H1 (cell line): ENCODE measurements around the gene CELF1. TPM values are rescaled to one million over a fixed set of nuclear protein-coding genes. Genes with fewer than 3 reads are reported as not detected.

Experiments
- CTCF ChIA-PET: fragments of 300-600 bp; sonication (Branson Sonifier 250); formaldehyde crosslinking; loops from one replicate; lab custom pipeline; 2021; ENCODE audit not compliant: partially characterized antibody; lab: Charles Lee
- POLR2A ChIA-PET: fragments of 300-600 bp; sonication (Branson Sonifier 250); formaldehyde crosslinking; loops from one replicate; lab custom pipeline; 2021; ENCODE audit warnings: inconsistent platforms; ENCODE audit not compliant: partially characterized antibody; lab: Charles Lee
- DNase-seq, 2 experiments: peaks; one replicate each; pipeline versions ENCODE4 v3.0.0 to v3.0.0-alpha.2; 2010 to 2022; ENCODE audit warnings: low spot score in 2 of 2, low read depth in 1 of 2, mixed read lengths in 1 of 2
- FAIRE-seq: peaks from 2 replicates; lab custom pipeline; 2011; peaks lifted over from hg19 to GRCh38; lab: Jason Lieb, UNC
- H2AFZ ChIP-seq: 2 replicates; pipeline ENCODE4 v1.8.1; 2012; ENCODE audit warnings: low read length, inconsistent platforms
- H2AK5ac ChIP-seq: 2 replicates; pipeline ENCODE4 v1.6.1; 2013; ENCODE audit warnings: low read depth, low read length
- H2BK120ac ChIP-seq: replicated peaks from 2 replicates; pipeline ENCODE3; 2013; ENCODE audit warnings: low read depth, low read length, inconsistent platforms
- H2BK12ac ChIP-seq: 2 replicates; pipeline ENCODE4 v1.6.1; 2013; ENCODE audit warnings: low read depth, low read length
- H2BK15ac ChIP-seq: 2 replicates; pipeline ENCODE4 v1.6.1; 2013; ENCODE audit warnings: low read length
- H2BK20ac ChIP-seq: 2 replicates; pipeline ENCODE4 v1.6.1; 2013; ENCODE audit warnings: low read length
- H2BK5ac ChIP-seq: 2 replicates; pipeline ENCODE4 v1.6.1; 2013; ENCODE audit warnings: low read depth, low read length
- H3K14ac ChIP-seq: 2 replicates; pipeline ENCODE4 v1.6.1; 2013; ENCODE audit warnings: inconsistent platforms; ENCODE audit not compliant: insufficient read length
- H3K18ac ChIP-seq: 2 replicates; pipeline ENCODE4 v1.6.1; 2013; ENCODE audit warnings: low read length; ENCODE audit errors: extremely low read depth
- H3K23ac ChIP-seq: 2 replicates; pipeline ENCODE4 v1.6.1; 2013; ENCODE audit warnings: inconsistent platforms; ENCODE audit not compliant: insufficient read length
- H3K23me2 ChIP-seq: 2 replicates; pipeline ENCODE4 v1.6.1; 2013; ENCODE audit warnings: low read depth, low read length
- H3K27ac ChIP-seq: 2 replicates; pipeline ENCODE4 v1.6.1; 2011; ENCODE audit warnings: low read depth, low read length, inconsistent platforms
- H3K27me3 ChIP-seq, 4 experiments: replicated peaks in 1 of 4; 1 replicate in 1 of 4; 2 replicates in 3 of 4; pipeline versions ENCODE4 v1.6.1 to v1.8.1; 2011 to 2013; ENCODE audit warnings: low read length in 3 of 4, mild to moderate bottlenecking in 3 of 4, inconsistent platforms in 2 of 4, mixed read lengths in 2 of 4, moderate library complexity in 1 of 4; ENCODE audit not compliant: control insufficient read depth in 3 of 4, insufficient read depth in 3 of 4; ENCODE audit errors: extremely low read depth in 1 of 4
- H3K36me3 ChIP-seq, 4 experiments: 2 replicates each; pipeline versions ENCODE4 v1.6.1 to v1.8.1; 2011 to 2013; ENCODE audit warnings: mild to moderate bottlenecking in 4 of 4, low read length in 3 of 4, moderate library complexity in 2 of 4, control low read depth in 1 of 4, inconsistent platforms in 1 of 4; ENCODE audit not compliant: insufficient read depth in 4 of 4, control insufficient read depth in 2 of 4
- H3K4ac ChIP-seq: replicated peaks from 2 replicates; pipeline ENCODE3; 2013; ENCODE audit warnings: low read length, low read depth, mixed read lengths, inconsistent platforms; ENCODE audit not compliant: insufficient read length
- H3K4me1 ChIP-seq, 4 experiments: replicated peaks in 1 of 4; 1 replicate in 1 of 4; 2 replicates in 3 of 4; pipeline versions ENCODE4 v1.6.1 to v1.8.1; 2011 to 2013; ENCODE audit warnings: low read length in 3 of 4, inconsistent platforms in 2 of 4, mixed read lengths in 1 of 4; ENCODE audit not compliant: insufficient read depth in 4 of 4, control insufficient read depth in 3 of 4
- H3K4me2 ChIP-seq, 2 experiments: 2 replicates each; pipeline versions ENCODE4 v1.6.1 to v1.8.1; 2011 to 2013; ENCODE audit warnings: low read depth in 2 of 2, low read length in 2 of 2, control low read depth in 1 of 2, inconsistent platforms in 1 of 2, mild to moderate bottlenecking in 1 of 2; ENCODE audit not compliant: insufficient read depth in 1 of 2
- H3K4me3 ChIP-seq, 4 experiments: fragments of 200-600, 300-600 bp in 1 of 4; sonication (generic), shearing (Covaris generic), sonication (Bioruptor Twin) in 1 of 4; 2 replicates each; pipeline versions ENCODE4 v1.5.1 to v1.8.1; 2011 to 2016; ENCODE audit warnings: low read length in 4 of 4, low read depth in 3 of 4, control low read depth in 2 of 4, inconsistent platforms in 2 of 4, mild to moderate bottlenecking in 2 of 4, mixed read lengths in 1 of 4, moderate library complexity in 1 of 4; ENCODE audit not compliant: insufficient read depth in 2 of 4; ENCODE audit errors: extremely low read depth in 1 of 4
- H3K56ac ChIP-seq: replicated peaks from 2 replicates; pipeline ENCODE3; 2013; ENCODE audit warnings: low read depth, mild to moderate bottlenecking, mixed read lengths, low read length, inconsistent platforms; ENCODE audit not compliant: insufficient read length
- H3K79me1 ChIP-seq: 2 replicates; pipeline ENCODE4 v1.6.1; 2013; ENCODE audit warnings: low read depth, low read length, control low read depth
- H3K79me2 ChIP-seq, 2 experiments: 2 replicates each; pipeline versions ENCODE4 v1.6.1 to v1.8.1; 2012 to 2013; ENCODE audit warnings: low read length in 2 of 2, mild to moderate bottlenecking in 2 of 2, inconsistent platforms in 1 of 2; ENCODE audit not compliant: insufficient read depth in 2 of 2, control insufficient read depth in 1 of 2
- H3K9ac ChIP-seq, 4 experiments: replicated peaks in 1 of 4; 1 replicate in 1 of 4; 2 replicates in 3 of 4; pipeline versions ENCODE4 v1.6.1 to v1.8.1; 2011 to 2013; ENCODE audit warnings: low read depth in 3 of 4, low read length in 3 of 4, control low read depth in 2 of 4, mild to moderate bottlenecking in 2 of 4, moderate library complexity in 2 of 4, inconsistent platforms in 1 of 4; ENCODE audit errors: extremely low read depth in 1 of 4
- H3K9me3 ChIP-seq, 2 experiments: 2 replicates each; pipeline versions ENCODE4 v1.6.1 to v1.8.1; 2012 to 2013; ENCODE audit warnings: mild to moderate bottlenecking in 2 of 2, moderate library complexity in 2 of 2, control low read depth in 1 of 2, inconsistent platforms in 1 of 2, low read depth in 1 of 2, low read length in 1 of 2, mixed read lengths in 1 of 2; ENCODE audit not compliant: insufficient read depth in 2 of 2
- H4K20me1 ChIP-seq, 2 experiments: replicated peaks in 1 of 2; 2 replicates each; pipeline versions ENCODE3 to v1.8.1; 2011 to 2013; ENCODE audit warnings: inconsistent platforms in 2 of 2, low read length in 2 of 2, mild to moderate bottlenecking in 1 of 2; ENCODE audit not compliant: insufficient read depth in 2 of 2, control insufficient read depth in 1 of 2
- H4K5ac ChIP-seq: 2 replicates; pipeline ENCODE4 v1.6.1; 2013; ENCODE audit warnings: low read length, low read depth, mixed read lengths, inconsistent platforms; ENCODE audit not compliant: insufficient read length
- H4K8ac ChIP-seq: 2 replicates; pipeline ENCODE4 v1.8.0; 2013; ENCODE audit warnings: mild to moderate bottlenecking, moderate library complexity, low read length, inconsistent platforms; ENCODE audit not compliant: insufficient read depth; ENCODE audit errors: extremely low read depth
- H4K91ac ChIP-seq: replicated peaks from 2 replicates; pipeline ENCODE3; 2013; ENCODE audit warnings: low read length, mixed read lengths, inconsistent platforms; ENCODE audit not compliant: insufficient read length
- CEBPB ChIP-seq: IDR thresholded peaks from 2 replicates; pipeline ENCODE4 v1.6.1; 2012; ENCODE audit warnings: low read depth, low read length
- CHD1 ChIP-seq: IDR thresholded peaks from 2 replicates; pipeline ENCODE4 v1.6.1; 2012; ENCODE audit warnings: low read depth, low read length, improper control_type of control experiment
- CHD2 ChIP-seq: IDR thresholded peaks from 2 replicates; pipeline ENCODE4 v1.6.1; 2012; ENCODE audit warnings: low read length, improper control_type of control experiment
- CREB1 ChIP-seq: IDR thresholded peaks from 2 replicates; pipeline ENCODE4 v1.6.1; 2012; ENCODE audit warnings: inconsistent platforms
- CTBP2 ChIP-seq: IDR thresholded peaks from 2 replicates; pipeline ENCODE4 v1.7.0; 2011; ENCODE audit warnings: borderline replicate concordance, mild to moderate bottlenecking, moderate library complexity, mixed read lengths, low read length; ENCODE audit not compliant: insufficient read depth, insufficient read length
- EGR1 ChIP-seq: IDR thresholded peaks from 2 replicates; pipeline ENCODE4 v1.6.1; 2011; ENCODE audit warnings: low read depth, low read length, borderline replicate concordance
- EZH2 ChIP-seq: fragments of 200-600 bp; sonication (generic); IDR thresholded peaks from 2 replicates; pipeline ENCODE4 v1.7.1; 2012; ENCODE audit warnings: low read depth, mild to moderate bottlenecking, moderate library complexity, low read length, inconsistent platforms; ENCODE audit not compliant: severe bottlenecking
- FOSL1 ChIP-seq: IDR thresholded peaks from 2 replicates; pipeline ENCODE4 v1.6.1; 2011; ENCODE audit warnings: mild to moderate bottlenecking, low read depth, low read length, moderate library complexity; ENCODE audit not compliant: insufficient read depth
- GTF2F1 ChIP-seq: IDR thresholded peaks from 2 replicates; pipeline ENCODE4 v1.6.1; 2012; ENCODE audit warnings: low read depth, low read length, improper control_type of control experiment, borderline replicate concordance
- POU5F1 ChIP-seq: IDR thresholded peaks from 2 replicates; pipeline ENCODE4 v1.6.1; 2011; ENCODE audit warnings: low read depth, mild to moderate bottlenecking, low read length, moderate library complexity
- RBBP5 ChIP-seq: IDR thresholded peaks from 2 replicates; pipeline ENCODE4 v1.7.1; 2012; ENCODE audit warnings: low read depth, mild to moderate bottlenecking, inconsistent platforms, low read length, moderate library complexity, borderline replicate concordance
- SIN3A ChIP-seq, 2 experiments: IDR thresholded peaks in 1 of 2; conservative IDR thresholded peaks in 1 of 2; 2 replicates each; pipeline ENCODE4 v1.6.1; 2011 to 2012; ENCODE audit warnings: low read length in 2 of 2, improper control_type of control experiment in 1 of 2, low read depth in 1 of 2, mild to moderate bottlenecking in 1 of 2
- SP4 ChIP-seq: IDR thresholded peaks from 2 replicates; pipeline ENCODE4 v1.6.1; 2012; ENCODE audit warnings: low read length, inconsistent platforms
- YY1 ChIP-seq: IDR thresholded peaks from 2 replicates; pipeline ENCODE4 v1.6.1; 2011; ENCODE audit warnings: low read depth, mild to moderate bottlenecking, low read length
- WGBS, 2 experiments: shearing (Covaris generic) in 1 of 2; methylation state at CpG; one replicate each; pipeline versions ENCODE4 v1.1.6 to v1.1.7; 2013 to 2015; ENCODE audit warnings: low lambda C conversion rate in 2 of 2, mixed read lengths in 2 of 2, inconsistent platforms in 1 of 2, low coverage in 1 of 2, missing lambda C conversion rate in 1 of 2; ENCODE audit not compliant: insufficient replicate concordance in 2 of 2, insufficient coverage in 1 of 2, insufficient read length in 1 of 2; ENCODE audit errors: extremely low coverage in 1 of 2, missing lambda C conversion rate in 1 of 2; 5-methylcytosine and 5-hydroxymethylcytosine counted together
- polyA plus RNA-seq, 7 experiments: library from polyadenylated mRNA; depleted of rRNA in 3 of 7; stranded (reverse) in 5 of 7; unstranded in 2 of 7; fragments of >200 nt in 5 of 7; fragments of 200-250 nt in 2 of 7; gene quantifications; 1 replicate in 5 of 7; 2 replicates in 1 of 7; 4 replicates in 1 of 7; pipeline versions ENCODE4 v1.2.1 to v1.2.3, GENCODE V29; 2011 to 2013; ENCODE audit warnings: missing spikeins in 2 of 7, mixed read lengths in 2 of 7
- total RNA-seq: library from RNA; stranded (reverse); fragmentation: NEBNext Ultra II Directional; extraction: Animal tissue kit (Norgen Biotek cat#: 25700); gene quantifications from 2 replicates; pipeline ENCODE4 v1.2.1, GENCODE V29; 2021

The CELF1 gene
- total and polyA plus RNA-seq, 2 of the 8 experiments (the other 6 are each of a cell fraction or from before 2014, with no cell fraction given) = 131 to 197 TPM

GRCh38 chr11:47541070-47541469 is 11.9 kb downstream of the CELF1 start:
- Histone ChIP-seq H3K79me2 (peaks cover 62 to 99% of the 10 kb centered on the region in 2 experiments), H4K5ac (no peak overlapping the region)
- TF ChIP-seq CREB1 (no peak), SP4 (no peak), EZH2 (no peak), SIN3A (conservative IDR thresholded peaks at IDR 0.05 in 1 of 2, IDR thresholded peaks at IDR 0.05 in 1 of 2; ENCODE audit: low read depth in 1 of 2, low read length in 2 of 2) (no peak), EGR1 (no peak), YY1 (no peak), POU5F1 (no peak), RBBP5 (no peak), CTBP2 (no peak), FOSL1 (no peak), CHD2 (no peak), CHD1 (no peak), GTF2F1 (no peak), CEBPB (no peak)
- TF ChIP-seq, all 59 proteins: peak for 0
- Histone ChIP-seq H3K56ac (no peak overlapping the region), H2BK120ac (no peak overlapping the region), H3K4me3 (no peak overlapping the region), H2BK5ac (no peak overlapping the region), H3K4me1 (peaks cover 0 to 10% (median 4%) of the 10 kb centered on the region in 4 experiments; a peak in 5 of 7 replicates), H3K27me3 (no peaks in the 10 kb centered on the region), H2BK12ac (no peak overlapping the region), H4K20me1 (peaks cover 32 to 35% of the 10 kb centered on the region in 2 experiments), H2BK20ac (no peak overlapping the region), H4K91ac (no peak overlapping the region), H3K9ac (no peak overlapping the region), H4K8ac (no peak overlapping the region), H3K14ac (no peak overlapping the region), H3K23ac (no peak overlapping the region), H2AFZ (no peak overlapping the region), H3K79me1 (peaks cover 4% of the 10 kb centered on the region), H3K27ac (no peak overlapping the region), H2BK15ac (no peak overlapping the region), H3K23me2 (no peaks in the 10 kb centered on the region), H3K9me3 (no peaks in the 10 kb centered on the region), H2AK5ac (no peak overlapping the region), H3K4ac (no peak overlapping the region), H3K36me3 (no peaks in the 10 kb centered on the region; a peak in 1 of 8 replicates), H3K18ac (no peak overlapping the region), H3K4me2 (no peak overlapping the region; a peak in 1 of 4 replicates)
- no peak for DNase-seq
- ChIA-PET POLR2A (interaction anchor here (0.7 to 8.8 kb wide), 4 partner anchors 9 to 40 kb away, joined by 3 to 65 read pairs (median 8); partner anchors contain the start of gene CELF1), CTCF (interaction anchor here (1.0 to 5.3 kb wide), 4 partner anchors 11 to 101 kb away, joined by 3 to 25 read pairs (median 4); partner anchors contain the start of gene CELF1)
- no peak for FAIRE-seq
- 95% methylated on average over 2 of the region's 2 CpGs; no CpG with 5 or more reads in 1 of the 2 experiments for WGBS, 2 experiments
